Hepatocyte (in vitro differentiated cells): Measurements from ENCODE around the gene SSTR1. TPM values are rescaled to one million over a fixed set of nuclear protein-coding genes. Genes with fewer than 3 reads are reported as not detected.

Experiments
- DNase-seq: peaks from one replicate; pipeline ENCODE4 v3.0.0-alpha.2; 2016; ENCODE audit warnings: low spot score
- H2AFZ ChIP-seq: fragments of 200-600 bp; sonication (generic); 2 replicates; pipeline ENCODE4 v1.6.0; 2016; ENCODE audit warnings: antibody characterized with exemption, mild to moderate bottlenecking
- H3K27ac ChIP-seq: fragments of 200-600 bp; sonication (generic); 2 replicates; pipeline ENCODE4 v1.5.1; 2016; ENCODE audit warnings: mild to moderate bottlenecking
- H3K27me3 ChIP-seq: fragments of 200-600 bp; sonication (generic); 2 replicates; pipeline ENCODE4 v1.6.1; 2016
- H3K36me3 ChIP-seq: fragments of 200-600 bp; sonication (generic); replicated peaks from 2 replicates; pipeline ENCODE4 v1.5.1; 2016; ENCODE audit warnings: low read depth; ENCODE audit not compliant: insufficient read depth
- H3K4me1 ChIP-seq: fragments of 200-600 bp; sonication (generic); 2 replicates; pipeline ENCODE4 v1.5.1; 2016; ENCODE audit warnings: mild to moderate bottlenecking, moderate library complexity; ENCODE audit not compliant: insufficient read depth
- H3K4me2 ChIP-seq: fragments of 200-600 bp; sonication (generic); 2 replicates; pipeline ENCODE4 v1.6.0; 2016
- H3K4me3 ChIP-seq: fragments of 200-600 bp; sonication (generic); 2 replicates; pipeline ENCODE4 v1.5.1; 2016; ENCODE audit warnings: mild to moderate bottlenecking
- H3K79me2 ChIP-seq: fragments of 200-600 bp; sonication (generic); 2 replicates; pipeline ENCODE4 v1.6.0; 2017; ENCODE audit warnings: mild to moderate bottlenecking
- H3K9me2 ChIP-seq: fragments of 200-600 bp; sonication (generic); replicated peaks from 2 replicates; pipeline ENCODE4 v1.6.0; 2017; ENCODE audit warnings: mild to moderate bottlenecking; ENCODE audit not compliant: insufficient read depth
- H3K9me3 ChIP-seq: fragments of 200-600 bp; sonication (generic); 2 replicates; pipeline ENCODE4 v1.5.1; 2016; ENCODE audit warnings: low read depth, mild to moderate bottlenecking
- H4K20me1 ChIP-seq: fragments of 200-600 bp; sonication (generic); 2 replicates; pipeline ENCODE4 v1.6.0; 2016; ENCODE audit warnings: mild to moderate bottlenecking; ENCODE audit not compliant: insufficient read depth, poor library complexity, severe bottlenecking
- EZH2 ChIP-seq: fragments of 200-600 bp; sonication (generic); IDR thresholded peaks from 2 replicates; pipeline ENCODE4 v1.6.1; 2016; ENCODE audit warnings: antibody characterized with exemption, mild to moderate bottlenecking, borderline replicate concordance
- EZH2phosphoT487 ChIP-seq: fragments of 200-600 bp; sonication (generic); IDR thresholded peaks from one replicate; pipeline ENCODE4 v1.6.1; 2018; ENCODE audit warnings: antibody characterized with exemption, mild to moderate bottlenecking, low read depth, moderate library complexity; ENCODE audit not compliant: unreplicated experiment, severe bottlenecking
- WGBS: methylation state at CpG from one replicate; pipeline ENCODE4 v1.1.6; 2016; ENCODE audit warnings: low lambda C conversion rate; ENCODE audit errors: missing lambda C conversion rate; 5-methylcytosine and 5-hydroxymethylcytosine counted together
- polyA plus RNA-seq: library from polyadenylated mRNA; unstranded; fragments of >200 nt; fragmentation: Nextera tagmentation; extraction: Ambion mirVana; gene quantifications from 2 replicates; pipeline ENCODE4 v1.2.1, GENCODE V29; 2016
- total RNA-seq: library from RNA; depleted of rRNA; stranded (reverse); fragments of >200 nt; gene quantifications from 2 replicates; pipeline ENCODE4 v1.2.3, GENCODE V29; 2014
- TF ChIP-seq, protein P1 (sequence below): fragments of 200-600 bp; sonication (generic); IDR thresholded peaks from 2 replicates; pipeline ENCODE4 v1.5.1; 2016; ENCODE audit warnings: antibody characterized with exemption, mild to moderate bottlenecking; ENCODE audit not compliant: poor library complexity

SSTR1 gene
- total and polyA plus RNA-seq, 2 experiments from 2014 or later = 6.0 to 7.1 TPM

DNA sequence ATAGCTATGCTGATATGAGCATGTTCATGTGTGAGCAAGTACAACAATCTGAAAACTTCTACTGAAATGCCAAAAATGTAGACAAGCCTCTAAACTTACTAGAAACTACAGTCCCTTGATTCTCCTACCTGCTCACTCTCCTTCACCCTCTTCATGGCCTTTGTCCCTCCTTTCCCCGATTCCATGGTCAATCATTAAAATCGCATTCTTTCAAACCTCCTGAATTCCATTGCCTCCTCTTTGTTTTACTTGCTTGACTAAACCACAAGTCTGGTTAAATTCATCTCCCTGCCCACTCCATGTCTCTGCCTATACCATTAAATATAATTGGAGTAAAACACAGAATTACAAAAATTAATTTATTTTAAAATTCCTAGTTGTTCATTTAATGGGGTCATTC lies 33.0 kb upstream of the SSTR1 start:
- H3K36me3 ChIP-seq = no peaks in the 10 kb centered on the region
- H3K27ac ChIP-seq = no peak overlapping the region
- 84% methylated on average over 2 of the region's 2 CpGs for WGBS
- H3K79me2 ChIP-seq = no peaks in the 10 kb centered on the region
- no peak overlapping the region for H3K4me2 ChIP-seq
- H3K4me3 ChIP-seq = no peak overlapping the region
- no peaks in the 10 kb centered on the region for H3K27me3 ChIP-seq
- H4K20me1 ChIP-seq = no peaks in the 10 kb centered on the region
- H2AFZ ChIP-seq = no peak overlapping the region
- no peak for DNase-seq
- no peaks in the 10 kb centered on the region for H3K4me1 ChIP-seq
- TF ChIP-seq, protein P1, sequence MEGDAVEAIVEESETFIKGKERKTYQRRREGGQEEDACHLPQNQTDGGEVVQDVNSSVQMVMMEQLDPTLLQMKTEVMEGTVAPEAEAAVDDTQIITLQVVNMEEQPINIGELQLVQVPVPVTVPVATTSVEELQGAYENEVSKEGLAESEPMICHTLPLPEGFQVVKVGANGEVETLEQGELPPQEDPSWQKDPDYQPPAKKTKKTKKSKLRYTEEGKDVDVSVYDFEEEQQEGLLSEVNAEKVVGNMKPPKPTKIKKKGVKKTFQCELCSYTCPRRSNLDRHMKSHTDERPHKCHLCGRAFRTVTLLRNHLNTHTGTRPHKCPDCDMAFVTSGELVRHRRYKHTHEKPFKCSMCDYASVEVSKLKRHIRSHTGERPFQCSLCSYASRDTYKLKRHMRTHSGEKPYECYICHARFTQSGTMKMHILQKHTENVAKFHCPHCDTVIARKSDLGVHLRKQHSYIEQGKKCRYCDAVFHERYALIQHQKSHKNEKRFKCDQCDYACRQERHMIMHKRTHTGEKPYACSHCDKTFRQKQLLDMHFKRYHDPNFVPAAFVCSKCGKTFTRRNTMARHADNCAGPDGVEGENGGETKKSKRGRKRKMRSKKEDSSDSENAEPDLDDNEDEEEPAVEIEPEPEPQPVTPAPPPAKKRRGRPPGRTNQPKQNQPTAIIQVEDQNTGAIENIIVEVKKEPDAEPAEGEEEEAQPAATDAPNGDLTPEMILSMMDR = no peak
- TF ChIP-seq EZH2 = no peak
- TF ChIP-seq EZH2phosphoT487 = no peak
- no peaks in the 10 kb centered on the region for H3K9me2 ChIP-seq
- no peaks in the 10 kb centered on the region for H3K9me3 ChIP-seq

DNA sequence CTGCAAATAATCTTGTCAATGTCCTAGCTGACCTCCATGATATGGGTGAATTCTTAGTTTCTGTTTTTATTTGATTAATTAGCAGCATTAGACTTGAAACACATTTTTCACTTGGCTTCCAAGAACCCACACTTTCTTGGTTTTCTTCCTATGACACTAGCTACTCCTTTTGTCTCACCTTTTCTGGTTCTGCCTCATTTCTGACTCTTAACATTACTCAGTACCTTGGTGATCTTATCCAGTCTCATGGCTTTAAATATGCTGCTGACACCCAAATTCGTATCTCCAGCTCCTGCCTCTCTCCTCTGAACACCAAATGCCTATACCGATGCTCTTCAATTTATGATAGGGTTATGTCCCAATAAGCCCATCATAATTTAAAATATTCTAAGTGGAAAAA lies 32.0 kb upstream of the SSTR1 start:
- H3K36me3 ChIP-seq = no peaks in the 10 kb centered on the region
- no peaks in the 10 kb centered on the region for H3K27me3 ChIP-seq
- no peak overlapping the region for H3K4me2 ChIP-seq
- WGBS = 94% methylated on average over 2 of the region's 2 CpGs
- no peak overlapping the region for H2AFZ ChIP-seq
- TF ChIP-seq, protein P1 = no peak
- TF ChIP-seq EZH2 = no peak
- no peak for TF ChIP-seq EZH2phosphoT487
- no peaks in the 10 kb centered on the region for H3K79me2 ChIP-seq
- no peak overlapping the region for H3K4me3 ChIP-seq
- H3K9me3 ChIP-seq = no peaks in the 10 kb centered on the region
- H3K27ac ChIP-seq = no peak overlapping the region
- H3K4me1 ChIP-seq = no peaks in the 10 kb centered on the region
- H3K9me2 ChIP-seq = no peaks in the 10 kb centered on the region
- H4K20me1 ChIP-seq = no peaks in the 10 kb centered on the region
- no peak for DNase-seq

DNA sequence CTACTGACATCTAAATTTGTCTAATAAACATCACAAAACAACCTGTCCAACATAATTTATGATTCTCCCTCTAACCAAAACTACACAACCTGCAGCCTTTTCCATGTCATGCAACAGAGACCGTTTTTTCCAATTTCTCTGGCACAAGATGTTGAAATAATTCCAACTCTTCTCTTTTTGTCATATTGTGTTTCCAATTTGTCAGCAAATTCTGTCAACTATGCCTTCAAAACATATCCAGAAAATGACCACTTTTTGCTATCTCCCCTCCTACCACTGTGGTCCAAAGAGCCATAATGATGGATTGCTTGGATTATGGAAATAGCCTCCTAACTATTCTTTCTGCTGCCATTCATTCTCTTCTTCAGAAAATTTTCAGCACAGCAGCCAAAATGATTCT lies 31.3 kb upstream of the SSTR1 start:
- H3K4me2 ChIP-seq = no peak overlapping the region
- no peaks in the 10 kb centered on the region for H3K4me1 ChIP-seq
- H3K27ac ChIP-seq = no peak overlapping the region
- no peak overlapping the region for H3K4me3 ChIP-seq
- H3K9me2 ChIP-seq = no peaks in the 10 kb centered on the region
- H3K79me2 ChIP-seq = no peaks in the 10 kb centered on the region
- no peak for DNase-seq
- no peaks in the 10 kb centered on the region for H3K9me3 ChIP-seq
- no peaks in the 10 kb centered on the region for H3K36me3 ChIP-seq
- H2AFZ ChIP-seq = no peak overlapping the region
- H3K27me3 ChIP-seq = no peaks in the 10 kb centered on the region
- TF ChIP-seq, protein P1 = no peak
- no peak for TF ChIP-seq EZH2phosphoT487
- TF ChIP-seq EZH2 = no peak
- no peaks in the 10 kb centered on the region for H4K20me1 ChIP-seq
- 86% methylated on average over 1 of the region's 1 CpG for WGBS

DNA sequence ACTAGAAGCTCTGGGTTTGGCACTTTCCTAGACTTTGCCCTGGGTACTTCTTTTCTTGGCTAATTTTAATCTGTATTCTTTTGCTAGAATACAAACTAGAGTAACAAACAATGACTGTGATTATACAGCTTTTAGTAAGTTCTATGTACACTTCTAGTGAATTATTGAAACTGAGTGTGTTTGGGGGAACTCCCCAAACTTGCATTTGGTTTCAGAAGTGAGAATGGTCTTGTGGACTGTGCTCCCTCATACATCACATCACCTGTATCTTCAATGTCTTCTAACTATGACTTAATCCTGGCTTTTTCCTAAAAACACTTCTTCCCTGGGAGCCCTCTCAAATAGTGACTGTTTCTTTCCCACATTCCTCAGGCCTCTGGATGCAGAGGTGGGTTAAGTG lies 23.6 kb upstream of the SSTR1 start:
- Histone ChIP-seq H3K9me3 (no peaks in the 10 kb centered on the region), H2AFZ (no peak overlapping the region), H4K20me1 (no peaks in the 10 kb centered on the region), H3K4me2 (no peak overlapping the region), H3K27me3 (no peaks in the 10 kb centered on the region), H3K9me2 (no peaks in the 10 kb centered on the region), H3K79me2 (no peaks in the 10 kb centered on the region), H3K4me3 (no peak overlapping the region), H3K4me1 (no peaks in the 10 kb centered on the region), H3K36me3 (no peaks in the 10 kb centered on the region), H3K27ac (no peak overlapping the region)
- TF ChIP-seq EZH2phosphoT487 (no peak), EZH2 (no peak)
- TF ChIP-seq, protein P1 = no peak
- no peak for DNase-seq
